Activated naive CD8-positive, alpha-beta T cell treated with anti-CD3 and anti-CD28 coated beads for 36 hours (primary cell): ENCODE measurements around the gene PRR14L. TPM values are rescaled to one million over a fixed set of nuclear protein-coding genes. Genes with fewer than 3 reads are reported as not detected.
"Not testable (repeated sequence)": the region's sequence is repeated elsewhere in the genome, so short reads cannot be mapped to it uniquely, and the experiment has no call there.

ENCODE experiments used
- DNase-seq: peaks from one replicate; pipeline ENCODE4 v3.0.0; 2021
- H3K27ac Mint-ChIP-seq: one replicate; pipeline ENCODE4 v1.8.0; 2022; ENCODE audit warnings: mild to moderate bottlenecking, moderate library complexity, mixed read lengths
- H3K27me3 Mint-ChIP-seq: one replicate; pipeline ENCODE4 v1.8.0; 2022; ENCODE audit warnings: mild to moderate bottlenecking, mixed read lengths
- H3K36me3 Mint-ChIP-seq: one replicate; pipeline ENCODE4 v1.8.0; 2021; ENCODE audit warnings: mild to moderate bottlenecking, mixed read lengths
- H3K4me1 Mint-ChIP-seq: one replicate; pipeline ENCODE4 v1.8.0; 2021; ENCODE audit warnings: mixed read lengths
- H3K4me3 Mint-ChIP-seq: one replicate; pipeline ENCODE4 v1.8.0; 2022; ENCODE audit warnings: mild to moderate bottlenecking, moderate library complexity, mixed read lengths
- H3K9me3 Mint-ChIP-seq: one replicate; pipeline ENCODE4 v1.8.0; 2022; ENCODE audit warnings: mixed read lengths
- total RNA-seq, 2 experiments: library from RNA; stranded (reverse); gene quantifications; one replicate each; pipeline ENCODE4 v1.2.3, GENCODE V29; 2021

Gene PRR14L
- total RNA-seq, 2 experiments from 2014 or later: 34.7 to 38.3 TPM

DNA sequence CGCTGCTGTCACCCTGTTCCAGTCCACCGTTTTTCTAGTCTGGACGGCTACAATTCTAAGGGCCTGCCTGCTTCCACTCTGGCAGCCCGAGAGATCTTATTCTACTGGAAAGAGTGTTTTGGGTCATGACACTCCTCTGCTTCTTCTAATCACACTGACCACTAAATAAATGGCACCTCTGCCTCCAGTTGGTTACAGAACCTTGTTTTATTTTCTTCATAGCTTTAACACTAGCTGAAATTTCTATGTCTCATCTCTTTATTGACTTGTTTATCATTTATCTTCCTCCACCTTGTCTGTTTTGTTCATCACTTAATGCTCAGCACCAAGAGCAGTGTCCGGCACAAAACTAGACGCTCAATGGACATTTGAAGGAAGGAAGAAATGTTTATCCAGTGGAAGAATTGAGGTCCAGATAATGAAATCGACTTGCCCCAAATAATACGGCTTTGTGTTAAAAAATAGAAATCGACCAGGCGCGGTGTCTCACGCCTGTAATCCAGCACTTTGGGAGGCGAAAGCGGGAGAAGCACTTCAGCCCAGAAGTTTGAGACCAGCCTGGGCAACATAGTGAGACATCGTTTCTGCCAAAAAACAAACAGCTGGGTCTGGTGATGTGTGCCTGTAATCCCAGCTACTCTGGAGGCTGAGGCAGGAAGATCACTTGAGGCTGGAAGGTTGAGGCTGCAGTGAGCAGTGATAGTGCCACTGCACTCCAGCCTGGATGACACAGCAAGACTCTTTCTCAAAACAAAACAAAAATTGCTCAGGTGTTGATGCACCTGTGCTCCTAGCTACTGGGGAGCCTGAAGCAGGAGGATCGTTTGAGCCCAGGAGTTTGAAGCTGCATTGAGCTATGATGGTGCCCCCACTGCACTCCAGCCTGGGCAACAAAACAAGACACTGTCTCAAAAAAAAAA, 693 bp upstream of the PRR14L start:
- H3K4me1 Mint-ChIP-seq: peaks cover 49% of the 10 kb centered on the region
- no peak for DNase-seq
- peak overlapping the region; percentile 94 for H3K27ac Mint-ChIP-seq
- H3K9me3 Mint-ChIP-seq: no peaks in the 10 kb centered on the region
- H3K27me3 Mint-ChIP-seq: no peaks in the 10 kb centered on the region
- H3K36me3 Mint-ChIP-seq: peaks cover 7% of the 10 kb centered on the region
- H3K4me3 Mint-ChIP-seq: peak overlapping the region; percentile 87

DNA sequence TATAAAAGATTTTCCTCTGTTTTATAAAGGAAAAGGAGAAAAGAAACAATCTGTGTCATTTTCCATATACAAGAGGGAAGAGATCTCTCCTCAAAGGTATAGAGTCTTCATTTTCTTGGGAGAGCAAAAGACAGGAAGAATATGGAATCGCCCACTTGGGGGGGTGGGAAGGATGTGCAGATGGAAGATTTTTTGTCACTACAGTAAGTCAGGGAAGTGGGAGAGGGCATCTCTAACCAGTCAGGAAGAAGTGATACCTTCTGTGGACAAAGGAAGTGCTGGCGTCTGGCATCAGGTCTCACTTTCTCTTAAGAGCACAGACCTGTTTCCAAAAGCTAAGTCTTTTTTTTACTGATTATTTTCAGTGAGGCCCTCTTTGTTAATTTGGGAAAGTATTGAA, 1.4 kb downstream of the PRR14L start:
- H3K36me3 Mint-ChIP-seq: peaks cover 9% of the 10 kb centered on the region
- H3K27ac Mint-ChIP-seq: peak overlapping the region; percentile 94
- peak overlapping the region; percentile 87 for H3K4me3 Mint-ChIP-seq
- H3K9me3 Mint-ChIP-seq: no peaks in the 10 kb centered on the region
- no peaks in the 10 kb centered on the region for H3K27me3 Mint-ChIP-seq
- peaks cover 38% of the 10 kb centered on the region for H3K4me1 Mint-ChIP-seq
- DNase-seq: no peak

DNA sequence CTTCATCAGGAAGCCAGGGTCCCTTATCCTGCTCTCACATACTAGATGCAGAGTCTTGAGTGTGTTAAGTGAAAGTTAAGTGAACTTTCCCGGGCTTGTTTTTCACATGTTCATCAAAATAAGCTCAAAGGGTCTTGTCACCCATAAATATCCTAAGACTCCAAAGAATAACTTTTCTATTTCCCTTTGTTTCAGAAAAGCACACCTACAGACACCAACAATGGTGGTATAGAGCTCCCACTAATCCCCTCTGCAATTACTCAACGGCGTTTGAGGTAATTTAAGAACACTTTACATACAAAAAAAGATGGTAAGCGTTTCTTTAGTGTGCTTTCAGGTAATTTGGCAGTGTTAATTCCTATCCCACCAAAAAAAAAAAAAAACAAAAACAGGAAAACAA, 2.5 kb downstream of the PRR14L start:
- H3K36me3 Mint-ChIP-seq: peaks cover 13% of the 10 kb centered on the region
- no peak for DNase-seq
- H3K4me1 Mint-ChIP-seq: peaks cover 29% of the 10 kb centered on the region
- H3K9me3 Mint-ChIP-seq: no peaks in the 10 kb centered on the region
- peak overlapping the region; percentile 87 for H3K4me3 Mint-ChIP-seq
- peak overlapping the region; percentile 19 for H3K27ac Mint-ChIP-seq
- no peaks in the 10 kb centered on the region for H3K27me3 Mint-ChIP-seq

DNA sequence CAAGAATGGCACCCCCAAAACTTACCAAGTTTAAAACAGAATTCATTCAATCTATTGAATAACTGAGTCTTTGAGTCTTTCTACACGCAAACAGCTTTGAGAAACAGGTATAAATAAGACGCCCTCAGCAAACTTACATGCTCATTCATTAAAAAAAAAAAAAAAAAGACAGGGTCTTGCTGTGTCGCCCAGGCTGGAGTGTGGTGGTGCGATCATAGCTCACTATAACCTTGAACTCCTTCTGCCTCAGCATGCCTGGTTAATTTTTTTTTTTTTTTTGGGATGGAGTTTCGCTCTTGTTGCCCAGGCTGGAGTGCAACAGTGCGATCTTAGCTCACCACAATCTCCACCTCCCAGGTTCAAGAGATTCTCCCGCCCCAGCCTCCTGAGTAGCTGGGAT, 6.1 kb downstream of the PRR14L start:
- Mint-ChIP-seq H3K9me3 (no peaks in the 10 kb centered on the region), H3K4me1 (peaks cover 23% of the 10 kb centered on the region), H3K27me3 (no peaks in the 10 kb centered on the region), H3K4me3 (no peak overlapping the region), H3K27ac (no peak overlapping the region), H3K36me3 (peaks cover 19% of the 10 kb centered on the region)
- DNase-seq: no peak

DNA sequence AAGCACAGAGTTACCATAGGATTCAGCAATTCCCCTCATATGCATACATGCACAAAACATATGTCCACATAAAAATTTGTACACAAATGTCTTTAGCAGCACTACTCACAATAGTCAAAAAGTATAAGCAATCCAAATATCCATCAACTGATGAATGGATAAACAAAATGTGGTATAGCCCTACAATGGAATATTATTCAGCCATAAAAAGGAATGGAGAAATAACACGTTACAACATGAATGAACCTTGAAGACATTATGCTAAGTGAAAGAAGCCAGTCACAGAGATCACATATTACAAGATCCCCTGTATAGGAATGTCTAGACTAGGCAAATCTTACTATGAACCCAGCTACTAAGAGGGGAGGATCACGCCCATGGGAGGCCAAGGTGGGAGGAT, 7.2 kb downstream of the PRR14L start:
- H3K27ac Mint-ChIP-seq: no peak overlapping the region
- no peak overlapping the region for H3K4me3 Mint-ChIP-seq
- no peaks in the 10 kb centered on the region for H3K9me3 Mint-ChIP-seq
- DNase-seq: no peak
- no peaks in the 10 kb centered on the region for H3K27me3 Mint-ChIP-seq
- peaks cover 23% of the 10 kb centered on the region for H3K36me3 Mint-ChIP-seq
- peaks cover 21% of the 10 kb centered on the region for H3K4me1 Mint-ChIP-seq

DNA sequence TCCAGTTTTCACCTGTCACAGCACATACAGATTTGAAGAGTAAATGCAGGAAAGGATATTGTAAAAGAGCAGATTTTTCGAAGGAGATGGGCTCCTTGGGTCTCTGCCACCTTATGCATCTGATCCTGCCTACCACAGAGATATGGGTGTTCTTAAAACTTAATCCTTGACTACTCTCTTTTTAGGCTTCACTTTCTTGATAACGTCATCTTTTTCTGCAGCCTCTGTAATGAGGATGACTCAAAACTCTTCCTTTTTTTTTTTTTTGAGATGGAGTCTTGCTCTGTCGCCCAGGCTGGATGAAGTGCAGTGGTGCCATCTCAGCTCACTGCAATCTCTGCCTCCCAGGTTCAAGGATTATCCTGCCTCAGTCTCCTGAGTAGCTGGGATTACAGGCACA, 7.8 kb downstream of the PRR14L start:
- Mint-ChIP-seq H3K36me3 (peaks cover 19% of the 10 kb centered on the region), H3K4me1 (peaks cover 18% of the 10 kb centered on the region), H3K4me3 (no peak overlapping the region), H3K27ac (no peak overlapping the region), H3K27me3 (no peaks in the 10 kb centered on the region), H3K9me3 (no peaks in the 10 kb centered on the region)
- no peak for DNase-seq

DNA sequence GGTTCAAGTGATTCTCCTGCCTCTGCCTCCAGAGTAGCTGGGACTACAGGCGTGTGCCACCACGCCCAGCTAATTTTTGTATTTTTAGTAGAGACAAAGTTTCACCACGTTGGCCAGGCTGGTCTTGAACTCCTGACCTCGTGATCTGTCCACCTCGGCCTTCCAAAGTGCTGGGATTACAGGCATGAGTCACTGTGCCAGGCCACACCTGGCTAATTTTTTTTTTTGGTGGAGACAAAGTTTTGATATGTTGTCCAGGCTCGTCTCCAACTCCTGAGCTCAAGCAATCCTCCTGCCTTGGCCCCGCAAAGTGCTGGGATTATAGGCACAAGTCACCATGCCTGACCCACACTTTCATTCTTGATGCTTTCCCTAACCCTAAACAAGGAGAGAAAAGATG, 9.6 kb downstream of the PRR14L start:
- H3K36me3 Mint-ChIP-seq: peaks cover 19% of the 10 kb centered on the region
- not testable (repeated sequence) for H3K4me3 Mint-ChIP-seq, H3K27ac Mint-ChIP-seq, H3K9me3 Mint-ChIP-seq, DNase-seq, H3K27me3 Mint-ChIP-seq
- H3K4me1 Mint-ChIP-seq: peaks cover 15% of the 10 kb centered on the region

DNA sequence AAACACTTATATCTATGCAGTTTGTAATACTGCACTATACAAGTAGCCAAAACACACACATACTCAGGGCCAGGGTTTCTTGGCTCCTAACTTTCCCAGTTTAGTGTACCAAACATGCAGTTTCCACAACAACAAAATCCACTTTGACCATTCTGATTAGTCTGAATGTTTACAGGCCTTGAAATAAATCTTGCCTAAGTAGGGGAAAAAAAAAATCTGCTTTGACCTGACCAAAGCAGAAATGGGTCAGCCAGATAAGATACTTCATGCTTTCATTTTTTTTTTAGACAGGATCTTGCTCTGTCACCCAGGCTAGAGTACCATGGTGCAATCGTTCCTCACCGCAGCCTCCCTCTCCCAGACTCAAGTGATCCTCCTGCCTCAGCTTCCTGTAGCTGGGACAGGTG, 10.1 kb downstream of the PRR14L start:
- no peak for DNase-seq
- H3K9me3 Mint-ChIP-seq: no peaks in the 10 kb centered on the region
- H3K4me3 Mint-ChIP-seq: no peak overlapping the region
- H3K36me3 Mint-ChIP-seq: peaks cover 20% of the 10 kb centered on the region
- H3K27ac Mint-ChIP-seq: no peak overlapping the region
- H3K27me3 Mint-ChIP-seq: no peaks in the 10 kb centered on the region
- H3K4me1 Mint-ChIP-seq: peaks cover 15% of the 10 kb centered on the region

DNA sequence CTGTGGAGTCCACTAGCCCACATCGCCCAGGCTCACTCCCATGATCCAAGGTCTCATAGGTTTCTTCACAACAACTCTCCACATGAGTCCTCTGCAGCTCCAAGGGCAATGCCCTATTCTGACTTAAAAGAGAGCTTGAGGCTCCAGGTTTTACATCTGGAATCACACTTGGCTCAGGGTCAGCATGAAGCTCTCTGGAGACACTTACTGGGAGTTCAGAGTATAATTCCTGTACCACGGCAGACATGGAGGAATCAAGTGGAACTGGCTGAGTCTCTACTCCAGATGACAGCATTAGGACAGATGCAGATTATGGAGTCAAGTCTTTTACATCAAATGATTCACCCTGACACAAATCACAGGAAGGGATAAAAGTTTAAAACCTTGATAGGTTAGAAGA, 11.4 kb downstream of the PRR14L start:
- Mint-ChIP-seq H3K4me3 (no peak overlapping the region), H3K27me3 (no peaks in the 10 kb centered on the region), H3K9me3 (no peaks in the 10 kb centered on the region), H3K4me1 (peaks cover 19% of the 10 kb centered on the region), H3K27ac (no peak overlapping the region), H3K36me3 (peaks cover 29% of the 10 kb centered on the region)
- no peak for DNase-seq

DNA sequence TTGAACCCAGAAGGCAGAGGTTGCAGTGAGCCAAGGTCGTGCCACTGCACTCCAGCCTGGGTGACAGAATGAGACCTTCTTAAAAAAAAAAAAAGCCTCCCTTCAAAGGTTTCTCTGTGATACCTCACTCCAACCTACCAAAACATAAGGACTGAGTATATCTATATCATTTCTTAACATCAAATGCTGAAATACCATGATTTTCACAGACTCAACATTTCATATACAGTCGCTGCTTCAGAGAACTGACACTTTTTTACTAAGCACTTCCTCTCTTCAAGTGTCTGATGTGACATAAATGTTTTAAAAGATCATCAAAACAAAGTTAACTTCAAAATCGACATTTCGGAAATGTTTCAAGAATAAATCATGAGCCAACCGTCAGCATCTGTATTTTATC, 12.0 kb downstream of the PRR14L start:
- Mint-ChIP-seq H3K27me3 (no peaks in the 10 kb centered on the region), H3K4me3 (no peak overlapping the region), H3K9me3 (no peaks in the 10 kb centered on the region), H3K4me1 (peaks cover 22% of the 10 kb centered on the region), H3K27ac (no peak overlapping the region), H3K36me3 (peaks cover 33% of the 10 kb centered on the region)
- DNase-seq: no peak

DNA sequence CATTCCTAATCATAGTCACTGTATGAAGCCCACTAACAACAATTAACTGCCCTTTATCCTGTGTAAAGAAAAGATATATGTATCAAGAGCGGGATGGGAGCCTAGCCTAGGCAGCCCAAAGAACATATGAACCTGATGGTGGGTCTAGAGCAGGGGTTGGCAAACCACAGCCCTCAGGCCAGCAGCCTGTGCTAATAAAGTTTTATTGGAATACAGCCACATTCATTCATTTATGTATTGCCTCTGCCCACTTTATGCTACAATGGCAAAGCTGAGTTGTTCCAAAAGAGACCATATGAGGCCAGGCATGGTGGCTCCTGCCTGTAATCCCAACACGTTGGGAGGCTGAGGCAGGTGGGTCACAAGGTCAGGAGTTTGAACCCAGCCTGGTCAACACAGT, 13.5 kb downstream of the PRR14L start:
- DNase-seq: no peak
- no peaks in the 10 kb centered on the region for H3K9me3 Mint-ChIP-seq
- H3K27ac Mint-ChIP-seq: no peak overlapping the region
- H3K27me3 Mint-ChIP-seq: no peaks in the 10 kb centered on the region
- peaks cover 23% of the 10 kb centered on the region for H3K4me1 Mint-ChIP-seq
- peaks cover 29% of the 10 kb centered on the region for H3K36me3 Mint-ChIP-seq
- H3K4me3 Mint-ChIP-seq: no peak overlapping the region

DNA sequence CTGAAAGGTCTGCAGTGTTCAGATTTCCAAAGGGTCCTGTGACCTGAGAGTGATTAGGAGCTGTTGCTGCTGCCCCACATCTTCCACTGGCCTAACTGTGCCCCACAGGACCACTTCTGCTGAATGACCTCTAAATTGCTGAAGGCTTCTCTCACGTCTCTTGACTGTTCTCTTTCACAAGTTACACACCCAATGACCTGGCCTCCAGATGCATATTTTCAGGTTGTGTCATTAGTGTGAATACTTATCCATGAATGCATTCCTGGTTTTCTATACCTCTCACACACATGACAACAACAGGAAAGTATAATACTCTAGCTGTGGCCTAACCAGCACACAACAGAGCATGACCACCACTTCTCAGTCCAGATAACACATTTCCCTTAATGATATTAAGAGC, 15.4 kb downstream of the PRR14L start:
- Mint-ChIP-seq H3K27ac (no peak overlapping the region), H3K36me3 (peaks cover 22% of the 10 kb centered on the region), H3K4me3 (no peak overlapping the region)

DNA sequence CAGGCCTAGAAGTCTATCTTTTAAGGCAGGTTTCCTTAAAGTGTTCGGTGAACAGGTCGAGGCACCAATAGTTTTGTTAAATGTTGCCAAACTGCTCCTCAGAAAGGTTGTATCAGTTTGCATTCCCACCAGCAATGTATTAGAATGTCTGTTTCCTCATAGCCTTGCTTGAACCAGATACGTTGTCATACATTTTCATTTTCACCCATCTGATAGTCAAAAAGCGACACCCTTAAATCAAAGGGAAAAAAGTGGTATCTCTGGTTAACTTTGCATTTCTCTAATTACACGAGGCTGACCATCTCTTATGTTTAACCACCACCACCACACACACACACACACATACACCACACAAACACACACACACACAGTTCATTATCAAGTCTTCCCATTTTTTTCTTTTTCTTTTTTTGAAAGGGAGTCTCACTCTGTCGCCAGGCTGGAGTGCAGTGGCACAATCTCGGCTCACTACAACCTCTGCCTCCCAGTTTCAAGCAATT, 16.3 kb downstream of the PRR14L start:
- no peak for DNase-seq
- Mint-ChIP-seq H3K36me3 (peaks cover 22% of the 10 kb centered on the region), H3K9me3 (no peaks in the 10 kb centered on the region), H3K4me3 (no peak overlapping the region), H3K27ac (no peak overlapping the region), H3K4me1 (peaks cover 24% of the 10 kb centered on the region), H3K27me3 (no peaks in the 10 kb centered on the region)

More for the DNA sequence above, 15.4 kb downstream of the PRR14L start:
- DNase-seq: no peak
- Mint-ChIP-seq H3K4me1 (peaks cover 24% of the 10 kb centered on the region), H3K27me3 (no peaks in the 10 kb centered on the region), H3K9me3 (no peaks in the 10 kb centered on the region)

DNA sequence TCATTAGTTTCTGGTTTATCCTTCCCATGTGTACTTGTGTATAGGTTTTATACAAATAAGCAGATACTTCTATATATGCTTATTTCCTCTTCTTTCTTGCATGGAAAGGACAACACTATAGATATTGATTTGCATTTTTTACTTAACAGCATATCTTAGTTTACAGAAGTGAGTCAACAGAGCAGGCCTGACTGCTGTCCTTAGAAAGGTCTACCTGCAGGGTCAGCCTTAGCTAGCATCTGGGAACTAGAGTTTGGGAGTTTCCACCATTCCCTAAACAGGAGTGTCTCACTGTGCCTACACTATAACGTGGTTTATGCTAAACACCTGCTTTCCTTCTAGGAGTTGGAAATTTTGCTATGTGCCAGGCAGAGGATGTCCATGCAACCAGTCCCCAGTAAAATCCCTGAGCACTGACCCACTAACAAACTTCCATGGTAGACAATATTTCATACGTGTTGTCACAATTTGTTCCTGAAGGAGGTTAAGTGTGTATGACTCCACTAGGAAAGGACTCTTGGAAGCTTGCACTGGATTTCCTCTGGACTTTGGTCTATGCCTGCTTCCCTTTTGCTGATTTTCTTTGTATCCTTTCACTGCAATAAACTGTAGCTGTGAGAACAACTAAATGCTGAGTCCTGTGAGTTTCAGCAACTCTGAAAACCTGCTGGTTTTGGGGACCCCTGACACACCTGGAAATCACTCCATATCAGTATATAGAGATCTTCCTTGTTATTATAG, 17.7 kb downstream of the PRR14L start:
- no peaks in the 10 kb centered on the region for H3K27me3 Mint-ChIP-seq
- no peak for DNase-seq
- H3K4me1 Mint-ChIP-seq: peaks cover 15% of the 10 kb centered on the region
- no peak overlapping the region for H3K27ac Mint-ChIP-seq
- H3K4me3 Mint-ChIP-seq: no peak overlapping the region
- H3K36me3 Mint-ChIP-seq: peaks cover 15% of the 10 kb centered on the region
- H3K9me3 Mint-ChIP-seq: no peaks in the 10 kb centered on the region

DNA sequence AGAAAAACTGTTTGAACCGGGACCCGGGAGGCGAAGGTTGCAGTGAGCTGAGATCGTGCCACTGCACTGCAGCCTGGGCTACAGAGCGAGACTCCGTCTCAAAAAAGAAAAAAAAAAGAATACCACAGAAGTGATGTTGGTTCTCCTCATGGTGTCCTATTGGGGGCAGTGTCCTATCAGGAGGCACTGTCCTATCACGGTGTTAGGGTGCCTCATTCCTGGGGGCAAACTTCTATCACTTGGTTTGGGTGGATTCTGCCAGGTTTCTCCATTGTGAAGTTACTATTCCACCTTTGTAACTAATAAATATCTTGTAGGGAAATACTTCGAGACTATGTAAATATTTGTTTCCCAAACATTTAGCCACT, 19.6 kb downstream of the PRR14L start:
- Mint-ChIP-seq H3K27ac (no peak overlapping the region), H3K4me3 (no peak overlapping the region), H3K9me3 (no peaks in the 10 kb centered on the region), H3K4me1 (peaks cover 15% of the 10 kb centered on the region), H3K27me3 (no peaks in the 10 kb centered on the region), H3K36me3 (peaks cover 15% of the 10 kb centered on the region)
- DNase-seq: no peak
